HL-60/S4 (cell line): Measurements from ENCODE around the gene TIAM2.
"Not testable (repeated sequence)": the region's sequence is repeated elsewhere in the genome, so short reads cannot be mapped to it uniquely, and the experiment has no call there.

Source experiments
- in situ Hi-C: fragments of 300-500 bp; cut with MboI; formaldehyde crosslinking; loops from 2 replicates; pipeline ENCODE4 v1.14.3; 2022; ENCODE audit warnings: low sequenced_read_pairs

TIAM2 gene

GRCh38 chr6:155248008-155249001 is 253.2 kb downstream of the TIAM2 start:
- in situ Hi-C loops = no loop called here

- in situ Hi-C loops = no loop called here
Observed at GRCh38 chr6:155250701-155251381, 255.7 kb downstream of the TIAM2 start.

- in situ Hi-C loops = no loop called here
Observed at GRCh38 chr6:155252581-155252980, 257.5 kb downstream of the TIAM2 start.

GRCh38 chr6:155253337-155253736 is 258.2 kb downstream of the TIAM2 start:
- in situ Hi-C loops = no loop called here

GRCh38 chr6:155254139-155254538 is 259.0 kb downstream of the TIAM2 start:
- in situ Hi-C loops = no loop called here

- in situ Hi-C loops = no loop called here
Observed at GRCh38 chr6:155256122-155256795, 261.1 kb downstream of the TIAM2 start.

GRCh38 chr6:155257796-155258195 is 262.7 kb downstream of the TIAM2 start:
- in situ Hi-C loops = no loop called here

DNA sequence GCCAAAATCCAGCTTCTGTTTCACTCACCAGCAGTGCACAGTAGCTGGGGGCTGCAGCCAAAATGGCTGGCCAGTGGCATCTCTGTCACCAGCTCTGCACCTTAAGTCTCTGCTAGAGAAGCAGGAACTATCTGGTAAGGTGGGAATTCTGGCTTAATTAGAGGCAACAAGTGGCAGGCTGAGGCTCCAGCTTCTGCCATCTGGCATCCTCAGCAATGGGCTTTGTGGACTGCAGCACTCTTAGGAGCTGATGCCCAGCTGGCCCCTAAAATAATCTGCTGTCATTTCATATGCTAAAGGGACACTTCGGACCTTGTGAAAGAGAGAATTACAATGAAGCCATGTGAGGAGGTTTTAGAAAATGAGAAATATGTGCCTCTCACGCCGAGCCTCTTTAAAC is 264.1 kb downstream of the TIAM2 start:
- in situ Hi-C loops = no loop called here

GRCh38 chr6:155259897-155260296 is 264.8 kb downstream of the TIAM2 start:
- in situ Hi-C loops = no loop called here

- in situ Hi-C loops = no loop called here
Observed at GRCh38 chr6:155260686-155261085, 265.6 kb downstream of the TIAM2 start.

- in situ Hi-C loops = no loop called here
Observed at GRCh38 chr6:155261111-155261900, 266.2 kb downstream of the TIAM2 start.

DNA sequence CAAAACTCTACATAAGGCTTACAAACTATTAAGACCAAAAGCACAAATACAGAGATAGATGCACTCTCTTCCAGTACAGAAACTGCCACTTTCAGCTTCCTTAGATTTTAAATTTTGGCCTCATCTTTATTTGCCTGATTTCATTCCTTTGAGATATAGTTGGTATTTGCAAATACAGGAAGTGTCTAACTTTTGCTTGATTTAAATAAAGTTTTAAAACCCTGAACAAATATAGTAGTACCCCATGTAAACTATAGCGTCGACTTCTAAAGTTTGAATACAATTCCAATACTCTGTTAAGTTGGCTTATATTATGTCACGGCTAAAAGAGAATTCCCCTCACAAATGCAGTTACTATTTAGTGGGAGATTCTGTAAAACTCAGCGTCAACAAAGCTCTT is 267.5 kb downstream of the TIAM2 start:
- in situ Hi-C loops = no loop called here

- in situ Hi-C loops = no loop called here
Observed at GRCh38 chr6:155263373-155264063, 268.4 kb downstream of the TIAM2 start, which contains the start of gene CLDN20. TSS of gene CLDN20 (plus strand) at chr6:155264013. CDS start at chr6:155275720, 11,707 bp downstream.

DNA sequence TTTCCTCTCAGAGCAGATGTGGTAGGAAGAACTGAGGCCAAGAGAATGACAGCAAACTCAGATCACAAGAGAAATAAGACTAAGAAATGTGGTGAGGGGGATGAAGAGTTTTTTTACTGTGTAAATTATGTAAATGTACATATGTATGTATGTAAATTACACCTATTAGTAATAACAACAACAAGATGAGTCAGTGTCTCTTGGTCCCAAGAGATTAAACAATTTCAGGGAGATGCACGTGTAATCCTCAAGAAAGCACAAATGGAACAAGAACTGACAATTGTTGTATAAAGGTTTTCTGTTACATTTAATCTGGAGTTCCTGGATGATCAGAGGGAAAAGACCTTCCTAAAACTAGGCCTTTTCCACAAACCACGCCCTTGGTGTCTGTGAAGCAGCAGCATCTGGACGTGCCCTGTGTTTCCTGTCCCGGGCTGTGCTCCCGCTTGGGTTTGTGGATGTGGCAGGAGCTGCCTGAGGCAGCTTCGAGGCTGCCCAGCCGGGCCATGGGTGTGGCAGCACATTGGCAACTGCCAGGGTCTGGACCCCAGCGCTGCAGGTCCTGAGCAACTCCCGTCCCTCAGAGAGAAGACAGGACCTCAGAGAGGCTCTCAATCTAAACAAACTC is 269.7 kb downstream of the TIAM2 start:
- in situ Hi-C loops = no loop called here

GRCh38 chr6:155265843-155266535 is 270.9 kb downstream of the TIAM2 start:
- in situ Hi-C loops = no loop called here

GRCh38 chr6:155267411-155267810 is 272.3 kb downstream of the TIAM2 start:
- in situ Hi-C loops = no loop called here

- in situ Hi-C loops = not testable (repeated sequence)
Observed at GRCh38 chr6:155268088-155268867, 273.2 kb downstream of the TIAM2 start.

- in situ Hi-C loops = no loop called here
Observed at GRCh38 chr6:155269765-155270164, 274.6 kb downstream of the TIAM2 start.
